Measurements from ENCODE around the gene GSDME.

Gene GSDME

GRCh38 chr7:24769014-24769830 lies 12.0 kb upstream of the GSDME start:
- DNase-seq: no peak

DNA sequence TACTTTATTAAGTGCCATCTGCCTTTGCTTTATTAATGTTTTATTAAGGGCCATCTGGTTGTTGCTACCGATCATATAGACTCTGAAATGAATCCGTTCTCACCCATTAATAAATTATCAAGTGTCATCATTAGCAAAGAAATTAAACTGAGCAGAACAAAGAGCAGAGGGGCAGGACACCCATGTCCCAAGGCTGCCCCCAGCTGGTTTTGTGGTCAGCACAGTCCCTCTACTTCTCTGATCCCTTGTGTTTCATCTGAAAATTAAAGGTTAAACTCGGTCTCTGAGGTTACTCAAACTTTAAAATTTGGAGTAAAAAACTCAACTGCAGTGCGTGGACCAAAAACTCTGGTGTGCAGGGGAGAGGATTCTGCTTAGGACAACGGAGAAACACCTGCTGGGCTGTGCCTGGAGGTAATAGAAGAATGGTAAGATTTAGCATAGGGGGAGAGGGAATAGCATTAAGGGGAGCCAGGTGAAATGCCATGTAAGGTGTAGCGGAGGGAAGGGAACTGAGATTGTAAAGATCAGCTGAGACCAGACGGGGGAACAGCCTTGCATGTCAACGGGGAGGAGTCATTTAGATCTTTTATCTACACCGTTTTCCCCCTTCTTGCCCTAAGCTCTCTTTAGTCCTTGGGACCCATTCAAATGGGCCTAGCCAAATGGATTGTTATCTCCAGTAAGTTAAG lies 10.8 kb upstream of the GSDME start:
- DNase-seq: no peak

DNA sequence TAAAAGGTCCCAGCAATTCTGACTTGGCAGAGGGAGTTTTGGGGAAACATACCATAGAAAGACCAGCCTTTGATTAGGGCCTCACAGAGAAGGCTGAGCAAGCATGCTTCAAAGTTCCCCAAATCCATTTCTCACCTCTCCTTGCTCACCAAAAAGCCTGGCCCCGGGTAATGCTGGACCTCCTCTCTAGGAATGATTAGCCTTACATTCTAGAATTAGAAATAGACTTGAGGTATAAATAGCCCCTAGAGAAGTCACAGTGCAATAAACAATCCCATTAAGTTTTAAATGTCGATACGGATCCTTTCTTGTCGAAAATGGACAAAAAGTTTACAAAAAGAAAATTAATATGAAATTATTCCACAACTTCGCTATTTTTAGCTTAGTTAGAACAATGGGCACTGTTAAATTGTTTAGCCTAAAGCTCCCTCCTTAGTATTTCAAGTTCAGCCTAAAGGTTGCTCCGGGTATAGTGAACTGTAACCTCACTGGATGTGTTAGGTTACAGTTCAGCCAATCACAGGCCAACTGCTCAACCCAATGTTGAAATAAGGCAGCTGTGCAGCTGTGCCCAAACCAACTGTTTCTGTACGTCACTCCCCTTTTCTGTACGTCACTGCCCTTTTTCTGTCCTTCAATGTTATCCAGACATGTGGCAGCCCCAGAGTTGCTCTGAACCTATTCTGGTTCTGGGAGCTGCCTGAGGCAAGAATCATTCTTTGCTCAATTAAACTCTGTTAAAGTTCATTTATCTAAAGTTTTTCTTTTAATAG lies 7.9 kb upstream of the GSDME start:
- no peak for DNase-seq

GRCh38 chr7:24764011-24764410 lies 6.7 kb upstream of the GSDME start:
- no peak for DNase-seq

- no peak for DNase-seq
Measured at GRCh38 chr7:24763303-24763901, 6.1 kb upstream of the GSDME start.

DNA sequence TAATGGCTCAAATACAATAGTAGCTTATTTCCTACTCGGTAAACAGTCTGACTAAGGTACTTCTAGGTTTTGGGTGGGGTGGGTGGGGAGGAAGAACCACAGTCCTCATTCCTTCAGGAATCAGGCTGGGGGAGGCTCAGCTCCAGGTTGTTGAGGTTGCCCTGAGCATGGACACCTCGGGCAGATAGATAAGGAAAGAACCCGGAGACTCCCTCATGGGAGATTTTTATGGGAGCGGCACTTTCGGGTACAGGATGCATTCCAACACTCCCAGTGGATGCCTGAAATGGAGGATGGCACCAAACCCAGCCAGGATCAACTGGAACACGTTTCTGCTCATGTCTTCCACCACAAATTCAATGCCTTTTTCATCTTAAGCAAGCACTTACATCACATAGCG lies 5.5 kb upstream of the GSDME start:
- no peak for DNase-seq

GRCh38 chr7:24760968-24761367 lies 3.7 kb upstream of the GSDME start:
- DNase-seq: no peak

GRCh38 chr7:24756545-24757352 lies 515 bp downstream of the GSDME start:
- DNase-seq: peak; percentile 73

GRCh38 chr7:24755541-24756407 lies 1.5 kb downstream of the GSDME start:
- peak; percentile 59 for DNase-seq

- no peak for DNase-seq
Measured at GRCh38 chr7:24754906-24755506, 2.3 kb downstream of the GSDME start.

- no peak for DNase-seq
Measured at GRCh38 chr7:24752073-24752800, 5.0 kb downstream of the GSDME start.

DNA sequence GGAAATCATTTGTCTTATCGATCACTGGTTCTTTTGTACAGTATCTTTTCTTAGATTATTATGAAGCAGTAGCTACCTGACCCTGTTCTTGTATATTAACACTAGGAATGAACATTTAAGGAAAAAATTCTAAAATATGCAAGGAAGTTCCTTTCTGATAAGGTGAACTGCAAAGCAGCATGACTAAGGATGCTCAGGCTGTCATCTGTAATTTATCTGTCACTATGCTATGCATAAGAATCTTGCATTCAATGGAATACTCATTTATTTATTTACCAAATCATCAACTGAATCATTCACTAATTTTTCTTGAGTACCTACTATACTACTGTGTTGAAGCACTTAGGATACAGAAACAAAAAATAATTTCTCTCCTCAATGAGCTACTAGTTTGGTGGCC lies 5.8 kb downstream of the GSDME start:
- DNase-seq: no peak

DNA sequence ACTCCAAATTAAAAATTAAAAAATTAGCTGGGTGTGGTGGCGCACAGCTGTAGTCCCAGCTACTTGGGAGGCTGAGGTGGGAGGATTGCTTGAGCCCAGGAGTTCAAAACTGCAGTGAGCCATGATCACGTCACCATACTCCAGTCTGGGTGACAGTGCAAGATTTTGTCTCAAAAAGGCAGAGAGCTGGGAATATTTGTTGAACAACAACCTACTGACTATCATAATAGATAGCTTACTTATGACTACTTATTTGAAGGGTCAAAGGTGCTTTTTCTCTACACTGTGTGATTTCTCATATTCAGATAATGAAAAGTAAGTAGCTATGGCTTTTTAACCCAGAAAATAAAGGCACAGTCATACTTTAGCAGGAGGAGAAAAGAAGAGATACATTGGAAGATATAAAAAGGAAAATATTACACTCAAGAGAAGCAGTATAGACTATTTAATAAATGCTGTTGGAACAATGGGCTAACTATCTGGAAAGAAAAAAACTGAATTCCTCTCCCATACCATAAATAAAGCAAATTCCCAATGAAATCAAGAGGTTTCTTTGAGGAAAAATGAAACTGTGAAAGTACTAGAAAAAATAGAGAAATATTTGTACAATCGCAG lies 6.7 kb downstream of the GSDME start:
- no peak for DNase-seq

GRCh38 chr7:24748521-24748920 lies 8.7 kb downstream of the GSDME start:
- no peak for DNase-seq

GRCh38 chr7:24745355-24745754 lies 11.9 kb downstream of the GSDME start:
- no peak for DNase-seq

DNA sequence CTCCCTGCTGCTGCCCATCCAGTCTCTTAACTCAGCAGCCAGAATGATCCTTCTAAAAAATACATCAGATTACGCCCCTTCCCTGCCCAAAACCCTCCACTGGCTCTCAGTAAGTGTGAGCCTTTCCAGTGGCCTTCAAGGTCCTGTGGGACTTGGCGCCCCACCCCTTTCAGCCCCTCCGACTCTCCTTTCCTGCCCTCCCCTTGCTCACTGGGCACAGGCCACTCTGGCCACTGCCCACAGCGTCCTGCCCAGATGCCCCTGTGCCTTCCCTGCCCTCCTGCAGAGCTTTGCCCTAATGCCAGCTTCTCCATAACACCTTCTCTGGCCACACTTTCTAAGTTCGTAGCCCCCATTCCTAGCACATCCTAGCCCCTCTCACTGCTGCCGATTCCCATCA lies 13.8 kb downstream of the GSDME start:
- no peak for DNase-seq

GRCh38 chr7:24742506-24743162 lies 14.6 kb downstream of the GSDME start:
- DNase-seq: no peak

- DNase-seq: no peak
Measured at GRCh38 chr7:24741679-24742505, 15.4 kb downstream of the GSDME start.

All from activated CD8-positive, alpha-beta memory T cell treated with anti-CD3 and anti-CD28 coated beads for 24 hours (primary cell).